Duodenal mucosa (tissue), 2 donors: ENCODE data around the gene CACNB4.
"Not testable (repeated sequence)": the region's sequence is repeated elsewhere in the genome, so short reads cannot be mapped to it uniquely, and the experiment has no call there.

Experiments used
- H3K27ac ChIP-seq: one replicate; pipeline ENCODE4 v1.7.0; 2013; ENCODE audit warnings: low read depth, low read length
- H3K27me3 ChIP-seq, 2 donors: one replicate each; pipeline ENCODE4 v1.7.0; 2013; ENCODE audit warnings: low read length in 2 of 2, control low read depth in 1 of 2; ENCODE audit not compliant: insufficient read depth in 2 of 2, control insufficient read depth in 1 of 2
- H3K36me3 ChIP-seq, 2 donors: one replicate each; pipeline ENCODE4 v1.7.0; 2013; ENCODE audit warnings: low read length in 2 of 2, control low read depth in 1 of 2; ENCODE audit not compliant: insufficient read depth in 2 of 2, control insufficient read depth in 1 of 2
- H3K4me1 ChIP-seq, 2 donors: one replicate each; pipeline ENCODE4 v1.7.0; 2013; ENCODE audit warnings: low read length in 2 of 2, control low read depth in 1 of 2; ENCODE audit not compliant: insufficient read depth in 2 of 2, control insufficient read depth in 1 of 2
- H3K4me3 ChIP-seq, 2 donors: one replicate each; pipeline ENCODE4 v1.7.0; 2013; ENCODE audit warnings: low read length in 2 of 2, low read depth in 1 of 2
- H3K9ac ChIP-seq, 2 donors: one replicate each; pipeline ENCODE4 v1.7.0; 2013; ENCODE audit warnings: low read length in 2 of 2, low read depth in 1 of 2
- H3K9me3 ChIP-seq, 2 donors: one replicate each; pipeline ENCODE4 v1.7.0; 2013; ENCODE audit warnings: low read length in 2 of 2, control low read depth in 1 of 2; ENCODE audit not compliant: control insufficient read depth in 1 of 2

The CACNB4 gene

GRCh38 chr2:152003283-152003682 lies 95.6 kb downstream of the CACNB4 start:
- not testable (repeated sequence) for H3K27me3 ChIP-seq, H3K27ac ChIP-seq, H3K36me3 ChIP-seq, H3K9ac ChIP-seq, H3K4me3 ChIP-seq, H3K9me3 ChIP-seq, H3K4me1 ChIP-seq

DNA sequence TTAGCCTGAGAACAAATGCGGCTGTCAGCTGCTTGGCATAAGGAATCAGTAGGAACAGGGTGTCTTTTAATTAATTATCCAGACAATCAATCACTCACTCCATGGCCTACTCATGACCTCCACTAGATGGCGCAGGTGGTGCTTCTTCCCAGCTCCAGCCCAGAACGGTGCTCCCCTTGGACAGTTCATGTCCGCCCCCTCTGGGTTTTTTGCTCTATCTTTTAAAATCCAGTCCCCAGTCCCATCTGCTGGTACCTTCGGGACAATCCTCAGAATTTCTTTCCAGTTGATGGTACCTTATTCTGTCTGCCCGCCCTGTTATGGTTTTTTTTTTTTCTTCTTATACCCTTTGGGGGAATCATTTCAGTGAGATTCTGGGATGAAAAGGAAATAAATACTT lies 99.8 kb downstream of the CACNB4 start:
- Histone ChIP-seq H3K9ac (no peak overlapping the region), H3K27ac (no peak overlapping the region), H3K4me1 (peaks cover 0 to under 1% of the 10 kb centered on the region in 2 donors), H3K36me3 (no peaks in the 10 kb centered on the region), H3K9me3 (no peaks in the 10 kb centered on the region), H3K27me3 (no peaks in the 10 kb centered on the region), H3K4me3 (no peak overlapping the region)

DNA sequence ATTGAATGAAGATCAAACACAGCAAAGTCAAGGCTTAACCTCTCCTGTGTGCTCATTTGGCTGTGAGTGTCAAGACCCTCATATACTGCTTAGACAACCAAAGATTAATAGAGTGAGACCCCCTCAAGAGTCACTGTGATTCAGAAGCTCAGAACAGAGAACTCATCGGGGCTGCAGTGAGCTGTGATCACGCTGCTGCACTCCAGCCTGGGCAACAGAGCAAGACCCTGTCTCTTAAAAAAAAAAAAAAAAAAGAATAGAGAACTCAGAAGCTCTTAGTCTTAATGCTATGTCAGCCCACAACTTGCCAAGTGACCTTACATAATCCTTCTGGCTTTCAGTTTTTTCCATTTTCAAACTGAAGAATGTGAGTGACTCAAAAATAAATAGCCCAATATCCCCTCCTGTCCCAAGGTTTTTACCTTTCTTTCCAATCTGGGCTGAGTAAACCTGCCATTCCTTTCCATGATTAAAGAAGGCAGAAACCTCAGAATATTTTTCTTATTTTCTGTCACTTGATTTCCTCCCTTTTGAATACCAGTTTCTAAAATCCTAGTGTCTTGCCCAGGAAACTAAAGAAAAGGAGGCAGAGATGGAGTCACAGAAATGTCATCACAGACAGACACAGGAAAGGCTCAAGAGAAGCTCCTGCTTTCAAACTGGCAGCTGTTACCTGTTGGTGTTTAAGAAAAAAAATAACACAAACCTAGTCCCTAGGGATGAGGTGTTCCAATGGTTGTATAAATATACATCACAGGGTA lies 102.4 kb downstream of the CACNB4 start:
- H3K9ac ChIP-seq = no peak overlapping the region
- H3K4me1 ChIP-seq = no peaks in the 10 kb centered on the region
- H3K4me3 ChIP-seq = no peak overlapping the region
- H3K27ac ChIP-seq = no peak overlapping the region
- H3K36me3 ChIP-seq = no peaks in the 10 kb centered on the region
- H3K27me3 ChIP-seq = no peaks in the 10 kb centered on the region
- H3K9me3 ChIP-seq = no peaks in the 10 kb centered on the region

DNA sequence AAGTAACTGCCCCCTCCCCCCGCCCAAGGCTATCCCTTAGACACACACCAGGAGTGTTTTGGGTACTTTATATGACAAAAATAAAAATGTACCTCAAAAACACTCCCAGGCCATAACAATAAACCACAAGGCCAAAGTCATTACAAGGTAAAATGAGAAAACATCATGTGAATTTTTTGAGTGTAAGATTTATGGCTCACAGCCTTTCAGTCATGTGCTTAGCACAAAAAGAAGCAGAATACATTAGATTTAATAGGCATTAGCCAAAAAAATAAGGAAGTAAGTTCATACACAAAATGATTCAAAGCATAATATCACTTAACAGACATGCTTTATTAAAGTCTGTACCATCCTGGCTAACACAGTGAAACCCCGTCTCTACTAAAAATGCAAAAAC lies 103.7 kb downstream of the CACNB4 start:
- Histone ChIP-seq H3K27ac (no peak overlapping the region), H3K9me3 (no peaks in the 10 kb centered on the region), H3K27me3 (no peaks in the 10 kb centered on the region), H3K36me3 (no peaks in the 10 kb centered on the region), H3K9ac (no peak overlapping the region), H3K4me1 (no peaks in the 10 kb centered on the region), H3K4me3 (no peak overlapping the region)

DNA sequence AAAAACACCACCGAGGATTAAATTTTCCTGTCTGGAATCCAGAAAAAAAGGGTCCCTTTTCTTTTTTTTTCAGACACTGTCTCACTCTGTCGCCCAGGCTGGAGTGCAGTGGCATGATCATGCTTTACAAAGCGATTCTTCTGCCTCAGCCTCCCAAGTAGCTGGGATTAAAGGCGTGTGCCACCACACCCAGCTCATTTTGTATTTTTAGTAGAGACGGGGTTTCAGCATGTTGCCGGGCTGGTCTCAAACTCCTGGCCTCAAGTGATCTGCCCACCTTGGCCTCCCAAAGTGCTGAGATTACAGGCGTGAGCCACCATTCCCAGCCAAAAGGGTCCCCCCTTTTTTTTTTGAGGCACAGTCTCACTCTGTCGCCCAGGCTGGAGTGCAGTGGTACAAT lies 104.7 kb downstream of the CACNB4 start:
- not testable (repeated sequence) for H3K9me3 ChIP-seq, H3K4me1 ChIP-seq, H3K9ac ChIP-seq, H3K4me3 ChIP-seq, H3K36me3 ChIP-seq, H3K27me3 ChIP-seq, H3K27ac ChIP-seq

DNA sequence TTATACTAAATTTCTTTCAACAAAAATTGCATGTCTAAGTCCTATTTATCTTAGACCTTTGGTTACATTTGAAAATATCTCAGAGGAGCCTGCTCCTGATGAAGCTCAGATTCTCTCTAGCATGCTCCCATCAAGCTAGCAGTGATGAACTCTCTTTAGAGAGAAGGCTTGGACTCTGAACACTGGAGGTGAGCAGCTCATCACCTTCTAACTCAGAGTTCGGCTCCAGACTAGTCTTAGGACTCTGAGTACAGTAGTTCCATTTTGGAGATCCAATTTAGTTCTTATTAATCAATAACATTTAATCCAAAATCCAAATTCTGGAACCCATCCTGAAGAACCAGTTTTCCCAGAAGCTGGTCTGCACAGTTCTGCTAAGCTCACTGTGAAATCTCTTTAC lies 107.8 kb downstream of the CACNB4 start:
- Histone ChIP-seq H3K36me3 (no peaks in the 10 kb centered on the region), H3K27ac (no peak overlapping the region), H3K4me3 (no peak overlapping the region), H3K4me1 (no peaks in the 10 kb centered on the region), H3K9ac (no peak overlapping the region), H3K27me3 (no peaks in the 10 kb centered on the region), H3K9me3 (no peaks in the 10 kb centered on the region)

GRCh38 chr2:151989378-151989777 lies 109.5 kb downstream of the CACNB4 start:
- H3K27me3 ChIP-seq = no peaks in the 10 kb centered on the region
- no peak overlapping the region for H3K27ac ChIP-seq
- H3K4me1 ChIP-seq = no peaks in the 10 kb centered on the region
- no peak overlapping the region for H3K9ac ChIP-seq
- no peak overlapping the region for H3K4me3 ChIP-seq
- H3K36me3 ChIP-seq = no peaks in the 10 kb centered on the region
- no peaks in the 10 kb centered on the region for H3K9me3 ChIP-seq

DNA sequence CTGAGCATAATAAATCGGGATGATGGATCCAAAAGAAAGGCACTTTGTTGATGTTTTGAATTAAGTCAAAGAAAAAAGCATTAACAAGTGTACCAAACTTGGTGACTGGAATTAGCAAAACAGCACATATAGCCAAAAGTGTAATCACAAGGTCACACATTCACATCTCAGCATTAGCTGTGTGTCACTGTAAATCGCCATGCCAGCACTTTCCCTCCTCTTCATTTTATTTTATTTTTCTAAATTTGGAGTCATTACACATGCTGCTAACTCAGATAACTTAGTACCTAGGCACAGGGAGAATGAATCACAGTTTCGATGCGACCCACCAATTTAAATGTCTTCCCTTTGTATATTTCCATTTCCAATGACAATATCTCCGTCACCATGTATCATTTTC lies 111.4 kb downstream of the CACNB4 start:
- Histone ChIP-seq H3K27me3 (no peaks in the 10 kb centered on the region), H3K36me3 (no peaks in the 10 kb centered on the region), H3K9me3 (no peaks in the 10 kb centered on the region), H3K9ac (no peak overlapping the region), H3K4me3 (no peak overlapping the region), H3K27ac (no peak overlapping the region), H3K4me1 (no peaks in the 10 kb centered on the region)

DNA sequence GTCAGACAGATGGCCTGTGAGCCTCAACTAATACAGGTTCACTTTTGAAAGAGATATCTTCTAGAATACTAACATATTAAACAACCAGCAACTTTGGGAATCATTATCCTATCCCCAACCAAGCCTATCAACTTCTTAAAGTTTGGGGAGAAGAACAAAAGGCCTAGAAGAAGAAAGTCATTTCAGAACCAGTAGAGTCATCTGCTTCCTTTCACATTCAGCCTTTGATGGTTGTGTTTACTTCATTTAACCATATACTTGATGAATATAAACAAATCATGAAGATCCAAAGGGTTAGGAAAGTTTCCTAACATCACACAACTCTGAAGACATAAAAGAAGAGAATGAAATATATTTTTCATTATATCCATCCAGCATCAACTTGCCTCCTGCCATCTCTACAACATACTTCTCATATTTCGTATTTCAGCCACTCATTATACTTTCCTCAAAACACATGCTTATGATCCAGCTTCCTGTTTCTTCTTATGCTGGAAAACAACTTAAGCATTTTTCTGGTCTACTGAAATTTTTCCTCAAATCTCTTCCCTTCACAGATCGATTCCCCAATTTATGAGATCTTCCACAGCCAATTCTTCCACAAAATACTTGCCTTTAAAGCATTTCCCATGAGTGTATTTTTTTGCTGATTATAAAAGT lies 114.3 kb downstream of the CACNB4 start:
- Histone ChIP-seq H3K9me3 (no peaks in the 10 kb centered on the region), H3K9ac (no peak overlapping the region), H3K4me1 (no peaks in the 10 kb centered on the region), H3K36me3 (no peaks in the 10 kb centered on the region), H3K4me3 (no peak overlapping the region), H3K27me3 (no peaks in the 10 kb centered on the region), H3K27ac (no peak overlapping the region)

DNA sequence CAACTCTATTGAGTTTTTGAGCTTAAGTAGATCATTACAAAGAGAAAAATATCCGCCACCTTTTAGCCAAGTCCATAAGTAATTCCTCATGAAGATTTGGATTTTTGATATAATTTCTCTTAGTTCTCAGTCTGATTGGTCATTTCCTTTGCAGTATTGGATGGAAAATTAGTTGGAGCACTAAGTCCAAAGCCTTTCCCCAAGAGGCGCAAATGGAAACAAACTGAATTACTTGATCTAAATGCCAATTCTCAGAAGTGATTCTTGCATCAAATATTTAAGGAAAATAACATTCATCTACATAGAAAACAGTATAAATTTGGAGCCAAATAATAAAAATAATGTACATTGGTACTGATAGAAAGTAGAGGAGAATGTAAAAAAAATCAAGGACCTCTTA lies 115.6 kb downstream of the CACNB4 start:
- Histone ChIP-seq H3K4me3 (no peak overlapping the region), H3K27me3 (no peaks in the 10 kb centered on the region), H3K27ac (no peak overlapping the region), H3K4me1 (no peaks in the 10 kb centered on the region), H3K9ac (no peak overlapping the region), H3K36me3 (no peaks in the 10 kb centered on the region), H3K9me3 (no peaks in the 10 kb centered on the region)
